Ascending aorta (tissue), 2 donors: Measurements from ENCODE around the gene TLE1. TPM values are rescaled to one million over a fixed set of nuclear protein-coding genes. Genes with fewer than 3 reads are reported as not detected.

Experiments used
- DNase-seq, 2 donors: peaks; one replicate each; pipeline ENCODE4 v3.0.0-alpha.2; 2019; ENCODE audit warnings: low spot score in 2 of 2
- H3K27ac ChIP-seq, 2 donors: fragments of 200-600 bp; sonication (generic); one replicate each; pipeline ENCODE4 v1.5.1; 2016 to 2017; ENCODE audit warnings: mild to moderate bottlenecking in 1 of 2
- H3K27me3 ChIP-seq: fragments of 200-600 bp; sonication (generic); one replicate; pipeline ENCODE4 v1.5.1; 2017
- H3K36me3 ChIP-seq, 2 donors: fragments of 200-600 bp; sonication (generic); one replicate each; pipeline ENCODE4 v1.5.1; 2016
- H3K4me1 ChIP-seq, 2 donors: fragments of 200-600 bp; sonication (generic); one replicate each; pipeline ENCODE4 v1.5.1; 2016 to 2017; ENCODE audit warnings: mild to moderate bottlenecking in 1 of 2
- H3K4me3 ChIP-seq, 2 donors: fragments of 200-600 bp; sonication (generic); one replicate each; pipeline ENCODE4 v1.5.1; 2016 to 2017; ENCODE audit warnings: mild to moderate bottlenecking in 1 of 2
- H3K9me3 ChIP-seq, 2 donors: fragments of 200-600 bp; sonication (generic); one replicate each; pipeline ENCODE4 v1.5.1; 2016
- intact Hi-C: fragments of 100-400 bp; cut with DNase I; formaldehyde crosslinking; loops from one replicate; pipeline ENCODE4 v1.15.1; 2023
- total RNA-seq: library from RNA; depleted of rRNA; stranded (reverse); fragments of >200 nt; gene quantifications from one replicate; pipeline ENCODE4 v1.1.0, GENCODE V29; 2016
- TF ChIP-seq, protein P1 (sequence below), 3 experiments: fragments of 200-600 bp in 2 of 3; fragments of 450-650 bp in 1 of 3; sonication (generic) in 2 of 3; IDR thresholded peaks; one replicate each; pipeline ENCODE4 v1.5.1; 2016 to 2019; ENCODE audit warnings: antibody characterized with exemption in 3 of 3, mild to moderate bottlenecking in 1 of 3, moderate library complexity in 1 of 3

Gene TLE1
- total RNA-seq, 1 donor from 2014 or later = 58.5 TPM

- no peak overlapping the region for H3K27ac ChIP-seq
- no peaks in the 10 kb centered on the region for H3K9me3 ChIP-seq
These were observed 32.9 kb upstream of the TLE1 start for GRCh38 chr9:81722277-81722676.

GRCh38 chr9:81720450-81721086 lies 31.2 kb upstream of the TLE1 start:
- Histone ChIP-seq H3K9me3 (no peaks in the 10 kb centered on the region), H3K27ac (no peak overlapping the region), H3K36me3 (no peaks in the 10 kb centered on the region), H3K4me3 (no peak overlapping the region), H3K27me3 (no peaks in the 10 kb centered on the region), H3K4me1 (no peaks in the 10 kb centered on the region)
- DNase-seq = no peak
- TF ChIP-seq, protein P1, sequence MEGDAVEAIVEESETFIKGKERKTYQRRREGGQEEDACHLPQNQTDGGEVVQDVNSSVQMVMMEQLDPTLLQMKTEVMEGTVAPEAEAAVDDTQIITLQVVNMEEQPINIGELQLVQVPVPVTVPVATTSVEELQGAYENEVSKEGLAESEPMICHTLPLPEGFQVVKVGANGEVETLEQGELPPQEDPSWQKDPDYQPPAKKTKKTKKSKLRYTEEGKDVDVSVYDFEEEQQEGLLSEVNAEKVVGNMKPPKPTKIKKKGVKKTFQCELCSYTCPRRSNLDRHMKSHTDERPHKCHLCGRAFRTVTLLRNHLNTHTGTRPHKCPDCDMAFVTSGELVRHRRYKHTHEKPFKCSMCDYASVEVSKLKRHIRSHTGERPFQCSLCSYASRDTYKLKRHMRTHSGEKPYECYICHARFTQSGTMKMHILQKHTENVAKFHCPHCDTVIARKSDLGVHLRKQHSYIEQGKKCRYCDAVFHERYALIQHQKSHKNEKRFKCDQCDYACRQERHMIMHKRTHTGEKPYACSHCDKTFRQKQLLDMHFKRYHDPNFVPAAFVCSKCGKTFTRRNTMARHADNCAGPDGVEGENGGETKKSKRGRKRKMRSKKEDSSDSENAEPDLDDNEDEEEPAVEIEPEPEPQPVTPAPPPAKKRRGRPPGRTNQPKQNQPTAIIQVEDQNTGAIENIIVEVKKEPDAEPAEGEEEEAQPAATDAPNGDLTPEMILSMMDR (IDR thresholded peaks at IDR 0.05) = no peak
- intact Hi-C loops = no loop called here

More at GRCh38 chr9:81722277-81722676, 32.9 kb upstream of the TLE1 start:
- DNase-seq = no peak
- no peaks in the 10 kb centered on the region for H3K4me1 ChIP-seq
- no peaks in the 10 kb centered on the region for H3K27me3 ChIP-seq
- intact Hi-C loops = no loop called here
- H3K4me3 ChIP-seq = no peak overlapping the region
- TF ChIP-seq, protein P1 (IDR thresholded peaks at IDR 0.05) = no peak
- H3K36me3 ChIP-seq = no peaks in the 10 kb centered on the region

DNA sequence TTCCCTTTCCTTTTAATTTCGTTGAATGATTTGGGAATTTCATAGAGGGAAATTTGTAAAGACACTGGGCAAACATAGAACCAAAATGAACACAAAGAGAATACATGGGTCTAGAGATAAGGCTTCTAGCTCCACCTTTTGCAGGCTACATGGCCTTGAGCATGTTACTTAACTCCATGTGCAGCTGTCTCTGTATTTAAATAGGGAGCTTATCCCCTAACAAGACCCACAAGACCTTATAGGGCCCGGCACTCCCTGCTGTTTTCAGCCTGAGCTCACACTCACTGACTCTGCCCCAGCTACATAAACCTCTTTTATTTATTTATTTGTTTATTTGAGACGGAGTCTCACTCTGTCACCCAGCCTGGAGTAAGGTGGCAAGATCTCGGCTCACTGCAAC lies 30.6 kb upstream of the TLE1 start:
- H3K4me3 ChIP-seq = no peak overlapping the region
- intact Hi-C loops = no loop called here
- H3K36me3 ChIP-seq = no peaks in the 10 kb centered on the region
- TF ChIP-seq, protein P1 (IDR thresholded peaks at IDR 0.05) = no peak
- H3K27me3 ChIP-seq = no peaks in the 10 kb centered on the region
- no peaks in the 10 kb centered on the region for H3K9me3 ChIP-seq
- no peak overlapping the region for H3K27ac ChIP-seq
- DNase-seq = no peak
- no peaks in the 10 kb centered on the region for H3K4me1 ChIP-seq

GRCh38 chr9:81718244-81718643 lies 28.9 kb upstream of the TLE1 start:
- Histone ChIP-seq H3K9me3 (no peaks in the 10 kb centered on the region), H3K4me1 (no peaks in the 10 kb centered on the region), H3K4me3 (no peak overlapping the region), H3K27me3 (no peaks in the 10 kb centered on the region), H3K36me3 (no peaks in the 10 kb centered on the region), H3K27ac (no peak overlapping the region)
- no peak for DNase-seq
- TF ChIP-seq, protein P1 (IDR thresholded peaks at IDR 0.05) = no peak
- intact Hi-C loops = no loop called here

DNA sequence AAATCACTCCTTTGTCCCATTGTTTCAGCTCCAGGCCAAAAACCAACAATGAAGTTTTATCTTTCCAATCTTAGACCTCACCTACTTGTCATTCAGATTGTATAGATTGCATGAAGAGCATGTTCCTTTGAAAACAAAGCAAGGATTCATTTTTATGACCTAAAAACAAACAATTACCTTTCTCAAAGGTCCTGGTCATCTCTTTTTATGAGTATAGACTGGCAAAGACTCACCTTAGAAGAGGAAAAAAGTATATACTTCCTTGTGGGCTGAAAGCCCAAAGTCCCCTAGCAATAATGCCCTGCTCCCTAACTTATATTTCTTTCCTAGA lies 28.4 kb upstream of the TLE1 start:
- Histone ChIP-seq H3K27me3 (no peaks in the 10 kb centered on the region), H3K36me3 (no peaks in the 10 kb centered on the region), H3K4me1 (no peaks in the 10 kb centered on the region), H3K27ac (no peak overlapping the region), H3K4me3 (no peak overlapping the region), H3K9me3 (no peaks in the 10 kb centered on the region)
- intact Hi-C loops = no loop called here
- TF ChIP-seq, protein P1 (IDR thresholded peaks at IDR 0.05) = no peak
- DNase-seq = no peak
